ENCODE data around the gene NOP10.
"Not testable (repeated sequence)": the region's sequence is repeated elsewhere in the genome, so short reads cannot be mapped to it uniquely, and the experiment has no call there.

DNA sequence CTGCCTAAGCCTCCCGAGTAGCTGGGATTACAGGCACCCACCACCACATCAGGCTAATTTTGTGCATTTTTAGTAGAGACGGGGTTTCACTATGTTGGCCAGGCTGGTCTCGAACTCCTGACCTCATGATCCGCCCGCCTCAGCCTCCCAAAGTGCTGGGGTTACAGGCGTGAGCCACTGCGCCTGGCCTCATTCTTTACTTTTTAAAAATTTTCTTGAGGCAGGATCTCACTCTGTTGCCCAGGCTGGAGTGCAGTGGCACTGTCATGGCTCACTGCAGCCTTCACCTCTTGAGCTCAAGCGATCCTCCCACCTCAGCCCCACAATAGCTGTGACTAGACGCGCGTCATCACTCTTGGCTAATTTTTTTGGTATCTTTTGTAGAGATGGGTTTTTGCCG lies 10.1 kb upstream of the NOP10 start:
- not testable (repeated sequence) for TF ChIP-seq SUZ12 (IDR thresholded peaks at IDR 0.05; ENCODE audit: extremely low read depth, insufficient read depth, insufficient read length); YY1 (IDR thresholded peaks at IDR 0.05; ENCODE audit: insufficient read depth, insufficient read length)

Data from NT2/D1 (cell line).